Smooth muscle cell (in vitro differentiated cells): ENCODE measurements around the gene TMEM256. TPM values are rescaled to one million over a fixed set of nuclear protein-coding genes. Genes with fewer than 3 reads are reported as not detected.

Source experiments
- DNase-seq: peaks from one replicate; lab custom pipeline; 2025; ENCODE audit not compliant: unreplicated experiment; lab: John Stamatoyannopoulos, UW
- H2AFZ ChIP-seq: fragments of 200-600 bp; sonication (generic); 2 replicates; pipeline ENCODE4 v1.6.0; 2016; ENCODE audit warnings: antibody characterized with exemption, low read depth, mild to moderate bottlenecking
- H3F3A ChIP-seq: fragments of 200-600 bp; sonication (generic); 2 replicates; pipeline ENCODE4 v1.6.0; 2017; ENCODE audit warnings: antibody characterized with exemption, low read depth
- H3K27ac ChIP-seq: fragments of 200-600 bp; sonication (generic); 2 replicates; pipeline ENCODE4 v1.5.1; 2016; ENCODE audit warnings: low read depth, mild to moderate bottlenecking
- H3K27me3 ChIP-seq: fragments of 200-600 bp; sonication (generic); 2 replicates; pipeline ENCODE4 v1.6.1; 2016; ENCODE audit warnings: low read depth, mild to moderate bottlenecking
- H3K36me3 ChIP-seq: fragments of 200-600 bp; sonication (generic); 2 replicates; pipeline ENCODE4 v1.5.1; 2016; ENCODE audit warnings: low read depth
- H3K4me1 ChIP-seq: fragments of 200-600 bp; sonication (generic); 2 replicates; pipeline ENCODE4 v1.5.1; 2016; ENCODE audit warnings: low read depth
- H3K4me2 ChIP-seq: fragments of 200-600 bp; sonication (generic); 2 replicates; pipeline ENCODE4 v1.6.0; 2016; ENCODE audit warnings: mild to moderate bottlenecking
- H3K4me3 ChIP-seq: fragments of 200-600 bp; sonication (generic); 2 replicates; pipeline ENCODE4 v1.5.1; 2016; ENCODE audit warnings: mild to moderate bottlenecking
- H3K79me2 ChIP-seq: fragments of 200-600 bp; sonication (generic); 2 replicates; pipeline ENCODE4 v1.6.0; 2016; ENCODE audit warnings: low read depth, mild to moderate bottlenecking
- H3K9ac ChIP-seq: fragments of 200-600 bp; sonication (generic); 2 replicates; pipeline ENCODE4 v1.6.0; 2016; ENCODE audit warnings: low read depth
- H3K9me3 ChIP-seq: fragments of 200-600 bp; sonication (generic); replicated peaks from 2 replicates; pipeline ENCODE4 v1.5.1; 2016; ENCODE audit warnings: low read depth
- H4K20me1 ChIP-seq: fragments of 200-600 bp; sonication (generic); 2 replicates; pipeline ENCODE4 v1.6.0; 2016; ENCODE audit warnings: low read depth
- WGBS: methylation state at CpG from one replicate; pipeline ENCODE4 v1.1.7; 2016; ENCODE audit warnings: low lambda C conversion rate; 5-methylcytosine and 5-hydroxymethylcytosine counted together
- polyA plus RNA-seq: library from polyadenylated mRNA; unstranded; fragments of >200 nt; fragmentation: Nextera tagmentation; extraction: Ambion mirVana; gene quantifications from 2 replicates; pipeline ENCODE4 v1.2.1, GENCODE V29; 2016
- total RNA-seq: library from RNA; depleted of rRNA; stranded (reverse); fragments of >200 nt; gene quantifications from 2 replicates; pipeline ENCODE4 v1.2.3, GENCODE V29; 2014
- TF ChIP-seq, protein P1 (sequence below): fragments of 200-600 bp; sonication (generic); IDR thresholded peaks from 2 replicates; pipeline ENCODE4 v1.5.1; 2017; ENCODE audit warnings: borderline replicate concordance, mild to moderate bottlenecking, antibody characterized with exemption; ENCODE audit not compliant: insufficient read depth, poor library complexity, severe bottlenecking

The TMEM256 gene
- total and polyA plus RNA-seq, 2 experiments from 2014 or later, result 87.9 to 133 TPM

DNA sequence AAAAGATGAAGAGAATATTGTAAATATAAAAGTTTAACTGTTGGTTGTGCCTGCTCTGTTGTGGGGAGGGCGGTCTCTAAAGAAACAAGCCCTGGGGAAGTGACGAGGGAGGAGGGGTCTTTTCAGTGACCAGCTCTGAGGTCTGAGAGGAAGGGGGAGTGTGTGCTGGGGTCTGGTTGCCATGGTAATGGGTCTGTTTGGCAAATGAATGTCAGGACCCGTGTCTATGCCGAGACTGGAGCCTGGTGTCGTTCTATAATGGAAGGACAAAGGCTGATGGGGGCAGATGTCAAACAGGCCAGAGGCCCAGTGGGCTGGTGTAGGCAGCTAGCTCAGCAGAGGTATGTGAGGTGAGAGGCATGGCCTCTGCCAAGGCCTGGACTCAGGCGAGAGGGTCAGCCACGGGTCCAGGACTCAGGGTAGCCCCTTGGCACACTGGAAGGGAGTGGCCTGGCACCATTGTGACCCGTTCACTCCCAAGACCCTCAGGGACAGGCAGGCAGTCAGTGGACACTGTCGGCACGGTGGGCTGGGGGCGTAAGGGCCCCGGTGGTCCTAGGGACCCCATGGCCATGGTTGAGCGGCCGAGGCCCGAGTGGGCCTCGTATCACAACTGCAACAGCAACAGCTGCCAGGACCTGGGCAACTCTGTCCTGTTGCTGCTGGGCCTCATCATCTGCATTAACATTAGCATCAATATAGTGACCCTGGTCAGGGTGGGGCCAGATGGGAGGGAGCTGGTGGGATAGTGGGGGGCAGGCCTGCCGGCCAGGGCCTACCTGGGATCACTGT is 16.1 kb upstream of the TMEM256 start, which contains the start of gene SPEM1:
SPEM1 (plus strand) TSS at position 506 of the 792 bp plus-strand sequence; CDS start at position 567, 61 bp downstream.
- Histone ChIP-seq H3K79me2 (no peaks in the 10 kb centered on the region), H3F3A (no peaks in the 10 kb centered on the region), H3K27me3 (no peaks in the 10 kb centered on the region), H3K36me3 (no peaks in the 10 kb centered on the region), H3K9me3 (no peaks in the 10 kb centered on the region), H3K4me1 (no peaks in the 10 kb centered on the region), H3K27ac (no peak within 1 kb of the TSS), H3K4me2 (no peak within 1 kb of the TSS), H2AFZ (no peak within 1 kb of the TSS), H4K20me1 (peaks cover 5% of the 10 kb centered on the region), H3K4me3 (no peak within 1 kb of the TSS), H3K9ac (no peak within 1 kb of the TSS)
- TF ChIP-seq, protein P1, sequence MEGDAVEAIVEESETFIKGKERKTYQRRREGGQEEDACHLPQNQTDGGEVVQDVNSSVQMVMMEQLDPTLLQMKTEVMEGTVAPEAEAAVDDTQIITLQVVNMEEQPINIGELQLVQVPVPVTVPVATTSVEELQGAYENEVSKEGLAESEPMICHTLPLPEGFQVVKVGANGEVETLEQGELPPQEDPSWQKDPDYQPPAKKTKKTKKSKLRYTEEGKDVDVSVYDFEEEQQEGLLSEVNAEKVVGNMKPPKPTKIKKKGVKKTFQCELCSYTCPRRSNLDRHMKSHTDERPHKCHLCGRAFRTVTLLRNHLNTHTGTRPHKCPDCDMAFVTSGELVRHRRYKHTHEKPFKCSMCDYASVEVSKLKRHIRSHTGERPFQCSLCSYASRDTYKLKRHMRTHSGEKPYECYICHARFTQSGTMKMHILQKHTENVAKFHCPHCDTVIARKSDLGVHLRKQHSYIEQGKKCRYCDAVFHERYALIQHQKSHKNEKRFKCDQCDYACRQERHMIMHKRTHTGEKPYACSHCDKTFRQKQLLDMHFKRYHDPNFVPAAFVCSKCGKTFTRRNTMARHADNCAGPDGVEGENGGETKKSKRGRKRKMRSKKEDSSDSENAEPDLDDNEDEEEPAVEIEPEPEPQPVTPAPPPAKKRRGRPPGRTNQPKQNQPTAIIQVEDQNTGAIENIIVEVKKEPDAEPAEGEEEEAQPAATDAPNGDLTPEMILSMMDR, result no peak
- DNase-seq, result no peak
- WGBS, result 94% methylated on average over 17 of the region's 17 CpGs

DNA sequence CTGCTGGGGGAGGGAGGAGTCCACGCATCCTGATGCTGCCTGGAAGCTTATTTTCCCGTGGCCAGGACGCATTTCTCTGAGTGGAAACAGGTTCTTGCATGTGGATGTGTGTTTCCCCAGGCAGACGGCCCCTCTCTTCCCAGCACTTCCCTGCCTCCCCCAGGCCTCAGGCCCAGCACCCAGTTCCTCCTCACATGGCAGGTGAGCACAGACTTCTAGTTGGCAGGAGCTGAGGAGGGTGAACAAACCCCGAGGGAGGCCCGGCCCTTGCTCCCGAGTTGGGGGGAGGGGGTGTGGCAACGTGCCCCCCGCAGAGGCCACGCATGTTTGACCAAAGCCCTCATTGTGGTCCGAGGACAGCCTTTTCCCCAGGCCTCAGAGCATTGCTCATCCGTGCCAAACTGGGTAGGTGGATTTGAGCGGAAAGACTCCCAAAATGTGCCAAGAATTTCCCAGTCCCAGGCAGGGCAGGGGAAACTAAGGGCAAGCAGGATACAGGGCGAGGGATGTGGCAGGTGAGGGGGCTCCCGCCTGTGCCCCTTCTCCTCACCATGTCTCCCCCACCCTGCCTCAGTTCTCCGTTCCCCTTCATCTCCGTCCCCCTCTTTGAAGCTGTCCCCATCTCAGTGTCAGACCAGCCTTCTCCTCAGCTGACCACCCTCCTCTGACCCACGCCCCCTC is 14.7 kb upstream of the TMEM256 start:
- DNase-seq, result no peak
- 85% methylated on average over 18 of the region's 18 CpGs for WGBS

DNA sequence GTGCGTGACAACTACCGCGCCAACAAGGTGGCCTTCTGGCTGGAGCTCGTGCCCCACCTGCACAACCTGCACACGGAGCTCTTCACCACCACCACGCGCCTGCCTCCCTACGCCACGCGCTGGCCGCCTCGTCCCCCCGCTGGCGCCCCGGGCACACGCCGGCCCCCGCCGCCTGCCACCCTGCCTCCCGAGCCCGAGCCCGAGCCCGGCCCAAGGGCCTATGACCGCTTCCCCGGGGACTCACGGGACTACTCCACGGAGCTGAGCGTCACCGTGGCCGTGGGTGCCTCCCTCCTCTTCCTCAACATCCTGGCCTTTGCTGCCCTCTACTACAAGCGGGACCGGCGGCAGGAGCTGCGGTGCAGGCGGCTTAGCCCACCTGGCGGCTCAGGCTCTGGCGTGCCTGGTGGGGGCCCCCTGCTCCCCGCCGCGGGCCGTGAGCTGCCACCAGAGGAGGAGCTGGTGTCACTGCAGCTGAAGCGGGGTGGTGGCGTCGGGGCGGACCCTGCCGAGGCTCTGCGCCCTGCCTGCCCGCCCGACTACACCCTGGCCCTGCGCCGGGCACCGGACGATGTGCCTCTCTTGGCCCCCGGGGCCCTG is 13.3 kb upstream of the TMEM256 start:
- Histone ChIP-seq H3K9ac (no peak overlapping the region), H2AFZ (no peak overlapping the region), H3K27me3 (no peaks in the 10 kb centered on the region), H3K9me3 (no peaks in the 10 kb centered on the region), H3K27ac (no peak overlapping the region), H4K20me1 (peaks cover 5% of the 10 kb centered on the region), H3K36me3 (no peaks in the 10 kb centered on the region), H3K4me2 (no peak overlapping the region), H3K79me2 (no peaks in the 10 kb centered on the region), H3F3A (no peaks in the 10 kb centered on the region), H3K4me1 (no peaks in the 10 kb centered on the region), H3K4me3 (no peak overlapping the region)
- TF ChIP-seq, protein P1, result no peak
- no peak for DNase-seq
- whole genome bisulfite sequencing, result 97% methylated on average over 40 of the region's 54 CpGs

More for the DNA sequence above, 14.7 kb upstream of the TMEM256 start:
- no peaks in the 10 kb centered on the region for H3K36me3 ChIP-seq
- H3K79me2 ChIP-seq, result no peaks in the 10 kb centered on the region
- no peaks in the 10 kb centered on the region for H3F3A ChIP-seq
- no peaks in the 10 kb centered on the region for H3K9me3 ChIP-seq
- TF ChIP-seq, protein P1, result no peak
- H3K4me3 ChIP-seq, result no peak overlapping the region
- H3K4me1 ChIP-seq, result no peaks in the 10 kb centered on the region
- no peaks in the 10 kb centered on the region for H3K27me3 ChIP-seq
- no peak overlapping the region for H3K27ac ChIP-seq
- peaks cover 5% of the 10 kb centered on the region for H4K20me1 ChIP-seq
- H3K9ac ChIP-seq, result no peak overlapping the region
- no peak overlapping the region for H3K4me2 ChIP-seq
- H2AFZ ChIP-seq, result no peak overlapping the region
